CD4-positive, alpha-beta T cell (primary cell): Measurements from ENCODE around the gene RADIL. TPM values are rescaled to one million over a fixed set of nuclear protein-coding genes. Genes with fewer than 3 reads are reported as not detected.
"Not testable (repeated sequence)": the region's sequence is repeated elsewhere in the genome, so short reads cannot be mapped to it uniquely, and the experiment has no call there.

Experiments
- ATAC-seq: fragments of 200-7000 bp; cut with Tn5 transposase; one replicate; pipeline ENCODE4 v1.10.0; 2022; ENCODE audit warnings: mild to moderate bottlenecking; ENCODE audit not compliant: poor library complexity
- CTCF ChIA-PET: fragments of 350-600 bp; sonication (Branson Sonifier 250); formaldehyde crosslinking; loops from one replicate; lab custom pipeline; 2021; ENCODE audit warnings: antibody characterized with exemption, inconsistent platforms; lab: Charles Lee
- POLR2A ChIA-PET: fragments of 350-600 bp; sonication (Branson Sonifier 250); formaldehyde crosslinking; loops from one replicate; lab custom pipeline; 2021; ENCODE audit warnings: antibody characterized with exemption, inconsistent platforms; lab: Charles Lee
- DNase-seq, 14 experiments: peaks; one replicate each; pipeline ENCODE4 v3.0.0-alpha.2; 2013 to 2020; ENCODE audit warnings: mixed read lengths in 2 of 14
- H3K27ac ChIP-seq, 2 donors: one replicate each; pipeline versions ENCODE4 v1.5.1 to v1.7.0; 2013; ENCODE audit warnings: low read length in 2 of 2, low read depth in 1 of 2, mild to moderate bottlenecking in 1 of 2
- H3K27me3 ChIP-seq, 2 experiments: 1 replicate in 1 of 2; 2 replicates in 1 of 2; pipeline versions ENCODE4 v1.6.1 to v1.7.0; 2013; ENCODE audit warnings: low read length in 2 of 2, control low read depth in 1 of 2, mild to moderate bottlenecking in 1 of 2, moderate library complexity in 1 of 2; ENCODE audit not compliant: insufficient read depth in 2 of 2, control insufficient read depth in 1 of 2
- H3K36me3 ChIP-seq: one replicate; pipeline ENCODE4 v1.6.1; 2013; ENCODE audit warnings: low read length, control low read depth; ENCODE audit not compliant: insufficient read depth
- H3K4me1 ChIP-seq: one replicate; pipeline ENCODE4 v1.6.1; 2013; ENCODE audit warnings: low read length, control low read depth; ENCODE audit not compliant: insufficient read depth
- H3K4me3 ChIP-seq: one replicate; pipeline ENCODE4 v1.5.1; 2013; ENCODE audit warnings: mild to moderate bottlenecking, low read length, moderate library complexity
- H3K9me3 ChIP-seq, 2 experiments: 1 replicate in 1 of 2; 2 replicates in 1 of 2; pipeline versions ENCODE4 v1.6.1 to v1.7.0; 2013; ENCODE audit warnings: low read length in 2 of 2, mild to moderate bottlenecking in 2 of 2, control low read depth in 1 of 2, moderate library complexity in 1 of 2; ENCODE audit not compliant: control insufficient read depth in 1 of 2, insufficient read depth in 1 of 2
- H3K27ac Mint-ChIP-seq: one replicate; pipeline ENCODE4 v1.8.0; 2020; ENCODE audit warnings: mixed read lengths
- H3K27me3 Mint-ChIP-seq: one replicate; pipeline ENCODE4 v1.8.0; 2021; ENCODE audit warnings: mixed read lengths
- H3K36me3 Mint-ChIP-seq: one replicate; pipeline ENCODE4 v1.8.0; 2021; ENCODE audit warnings: low read depth, mixed read lengths
- H3K4me1 Mint-ChIP-seq: one replicate; pipeline ENCODE4 v1.8.0; 2021; ENCODE audit warnings: low read depth, mixed read lengths
- H3K4me3 Mint-ChIP-seq: one replicate; pipeline ENCODE4 v1.8.0; 2020; ENCODE audit warnings: mild to moderate bottlenecking, mixed read lengths
- H3K9me3 Mint-ChIP-seq: one replicate; pipeline ENCODE4 v1.8.0; 2020; ENCODE audit warnings: mixed read lengths
- CTCF ChIP-seq: fragments of 200-600 bp; IDR thresholded peaks from one replicate; pipeline ENCODE4 v1.8.0; 2022; ENCODE audit warnings: antibody characterized with exemption, mild to moderate bottlenecking
- intact Hi-C, 2 experiments: fragments of 100-400 bp; cut with DNase I in 1 of 2; cut with micrococcal nuclease in 1 of 2; formaldehyde crosslinking; loops; one replicate each; pipeline versions ENCODE4 v1.15.1 to v1.9.0; 2023 to 2025; cut with DNase I, micrococcal nuclease
- total RNA-seq, 174 experiments: library from RNA in 2 of 174; stranded (reverse) in 2 of 174; gene quantifications; one replicate each; pipeline ENCODE4 v1.2.3 and lab custom pipeline; 2021 to 2026

The RADIL gene
- total RNA-seq, 2 experiments from 2014 or later: not detected

GRCh38 chr7:4894482-4894881 lies 11.0 kb upstream of the RADIL start:
- Mint-ChIP-seq H3K9me3 (peaks cover 5% of the 10 kb centered on the region), H3K27ac (no peak overlapping the region), H3K36me3 (no peaks in the 10 kb centered on the region), H3K27me3 (peaks cover 4% of the 10 kb centered on the region), H3K4me3 (no peak overlapping the region), H3K4me1 (no peaks in the 10 kb centered on the region)
- Histone ChIP-seq H3K4me3 (no peak overlapping the region), H3K27ac (no peak overlapping the region), H3K27me3 (no peaks in the 10 kb centered on the region), H3K9me3 (peaks cover 0 to 10% of the 10 kb centered on the region in 2 experiments), H3K4me1 (no peaks in the 10 kb centered on the region), H3K36me3 (no peaks in the 10 kb centered on the region)
- TF ChIP-seq CTCF: no peak
- ATAC-seq (no peak), DNase-seq (no peak)
- CTCF ChIA-PET: no interaction called here
- intact Hi-C loops: no loop called here
- POLR2A ChIA-PET: no interaction called here

GRCh38 chr7:4893929-4894475 lies 10.5 kb upstream of the RADIL start:
- H3K27me3 ChIP-seq: no peaks in the 10 kb centered on the region
- ATAC-seq (no peak), DNase-seq (no peak)
- Mint-ChIP-seq H3K27me3 (peaks cover 8% of the 10 kb centered on the region), H3K36me3 (no peaks in the 10 kb centered on the region), H3K4me3 (no peak overlapping the region), H3K9me3 (peaks cover 5% of the 10 kb centered on the region), H3K4me1 (no peaks in the 10 kb centered on the region), H3K27ac (no peak overlapping the region)
- H3K9me3 ChIP-seq: peaks cover 0 to 10% of the 10 kb centered on the region in 2 experiments
- H3K36me3 ChIP-seq: no peaks in the 10 kb centered on the region
- POLR2A ChIA-PET: no interaction called here
- CTCF ChIA-PET: no interaction called here
- H3K4me3 ChIP-seq: no peak overlapping the region
- no peak overlapping the region for H3K27ac ChIP-seq
- intact Hi-C loops: no loop called here
- TF ChIP-seq CTCF: no peak
- no peaks in the 10 kb centered on the region for H3K4me1 ChIP-seq

GRCh38 chr7:4893188-4893587 lies 9.7 kb upstream of the RADIL start:
- H3K9me3 ChIP-seq, H3K27me3 ChIP-seq, H3K4me1 ChIP-seq, ATAC-seq, H3K4me1 Mint-ChIP-seq, H3K27ac Mint-ChIP-seq, DNase-seq, POLR2A ChIA-PET, H3K27ac ChIP-seq, H3K36me3 Mint-ChIP-seq, H3K9me3 Mint-ChIP-seq, H3K4me3 ChIP-seq, CTCF ChIA-PET, intact Hi-C loops, H3K36me3 ChIP-seq, H3K27me3 Mint-ChIP-seq, H3K4me3 Mint-ChIP-seq: not testable (repeated sequence)

- H3K4me3 ChIP-seq, H3K4me1 Mint-ChIP-seq, H3K4me3 Mint-ChIP-seq, H3K4me1 ChIP-seq, POLR2A ChIA-PET, ATAC-seq, H3K36me3 ChIP-seq, H3K9me3 ChIP-seq, CTCF ChIA-PET, H3K36me3 Mint-ChIP-seq, H3K27me3 ChIP-seq, DNase-seq, H3K27ac ChIP-seq, H3K9me3 Mint-ChIP-seq, intact Hi-C loops, H3K27ac Mint-ChIP-seq: not testable (repeated sequence)
- H3K27me3 Mint-ChIP-seq: peaks cover 17% of the 10 kb centered on the region
Observed at GRCh38 chr7:4891522-4891921, 8.0 kb upstream of the RADIL start.
